Small intestine (tissue), 7 donors: ENCODE measurements around the gene ITPR1. TPM values are rescaled to one million over a fixed set of nuclear protein-coding genes. Genes with fewer than 3 reads are reported as not detected.

ENCODE experiments used
- DNase-seq, 2 donors: peaks; one replicate each; pipeline versions ENCODE4 v3.0.0 to v3.0.0-alpha.2; 2013
- FAIRE-seq: peaks from 2 replicates; lab custom pipeline; 2012; peaks lifted over from hg19 to GRCh38; lab: Jason Lieb, UNC
- H3K27ac ChIP-seq, 3 donors: one replicate each; pipeline ENCODE4 v1.5.1; 2013; ENCODE audit warnings: low read length in 2 of 3, mild to moderate bottlenecking in 2 of 3, control low read depth in 1 of 3, inconsistent platforms in 1 of 3, low read depth in 1 of 3, moderate library complexity in 1 of 3
- H3K27me3 ChIP-seq, 3 donors: one replicate each; pipeline ENCODE4 v1.6.1; 2013; ENCODE audit warnings: low read length in 3 of 3, inconsistent platforms in 1 of 3; ENCODE audit not compliant: control insufficient read depth in 3 of 3, insufficient read depth in 3 of 3
- H3K36me3 ChIP-seq, 3 donors: one replicate each; pipeline ENCODE4 v1.6.1; 2013; ENCODE audit warnings: low read length in 3 of 3, inconsistent platforms in 1 of 3, low read depth in 1 of 3, mild to moderate bottlenecking in 1 of 3, moderate library complexity in 1 of 3; ENCODE audit not compliant: control insufficient read depth in 3 of 3, insufficient read depth in 2 of 3
- H3K4me1 ChIP-seq, 3 donors: one replicate each; pipeline ENCODE4 v1.6.1; 2013; ENCODE audit warnings: low read length in 2 of 3, inconsistent platforms in 1 of 3, low read depth in 1 of 3, mild to moderate bottlenecking in 1 of 3, moderate library complexity in 1 of 3; ENCODE audit not compliant: control insufficient read depth in 3 of 3, insufficient read depth in 2 of 3
- H3K4me3 ChIP-seq, 3 donors: one replicate each; pipeline ENCODE4 v1.5.1; 2013; ENCODE audit warnings: low read length in 3 of 3, control low read depth in 1 of 3, inconsistent platforms in 1 of 3, low read depth in 1 of 3, mild to moderate bottlenecking in 1 of 3, moderate library complexity in 1 of 3
- H3K9me3 ChIP-seq, 2 donors: one replicate each; pipeline ENCODE4 v1.6.1; 2013; ENCODE audit warnings: low read depth in 1 of 2, low read length in 1 of 2; ENCODE audit not compliant: control insufficient read depth in 2 of 2, insufficient read depth in 1 of 2
- WGBS, 3 donors: extraction: QIAGEN DNeasy Blood & Tissue Kit; methylation state at CpG; one replicate each; pipeline ENCODE4 v1.1.7; 2013; 5-methylcytosine and 5-hydroxymethylcytosine counted together
- polyA plus RNA-seq, 4 donors: library from polyadenylated mRNA; stranded (reverse) in 3 of 4; unstranded in 1 of 4; fragments of 200-250 nt in 3 of 4; fragments of 120-200 nt in 1 of 4; gene quantifications; one replicate each; pipeline versions ENCODE4 v1.2.1 to v1.2.3, GENCODE V29; 2013
- donor health status: healthy with polysubstance abuse.
- donor health status: control.
- donor health status: control.
- donor health status: Bipolar disorder and iron deficiency.
- donor health status: healthy.

ITPR1 gene
- polyA plus RNA-seq, 4 donors: 0.89 to 13.8 (median 5.1) TPM

DNA sequence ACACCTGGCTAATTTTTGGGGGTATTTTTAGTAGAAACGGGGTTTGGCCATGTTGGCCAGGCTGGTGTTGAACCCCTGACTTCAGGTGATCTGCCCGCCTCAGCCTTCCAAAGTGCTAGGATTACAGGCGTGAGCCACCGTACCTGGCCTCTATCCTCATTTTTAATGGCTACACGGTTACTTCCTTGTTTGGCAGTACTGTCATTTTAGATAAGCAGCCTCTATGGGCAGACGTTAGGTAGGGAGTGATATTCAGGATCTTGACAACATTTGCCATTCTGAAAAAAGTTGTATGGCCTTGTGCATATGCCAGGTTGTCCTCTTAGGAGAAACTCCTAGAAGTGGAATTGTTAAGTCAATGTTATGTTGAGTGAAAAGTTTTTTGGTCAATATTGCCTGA is 141.7 kb downstream of the ITPR1 start:
- no peak overlapping the region for H3K27ac ChIP-seq
- DNase-seq (no peak), FAIRE-seq (no peak)
- WGBS, 3 donors: 42 to 73% (median 52%) methylated on average over 6 of the region's 6 CpGs
- peaks cover 0 to 5% (median 0%) of the 10 kb centered on the region in 3 donors for H3K27me3 ChIP-seq
- H3K4me3 ChIP-seq: no peak overlapping the region
- no peaks in the 10 kb centered on the region for H3K36me3 ChIP-seq
- no peaks in the 10 kb centered on the region for H3K4me1 ChIP-seq
- no peaks in the 10 kb centered on the region for H3K9me3 ChIP-seq

DNA sequence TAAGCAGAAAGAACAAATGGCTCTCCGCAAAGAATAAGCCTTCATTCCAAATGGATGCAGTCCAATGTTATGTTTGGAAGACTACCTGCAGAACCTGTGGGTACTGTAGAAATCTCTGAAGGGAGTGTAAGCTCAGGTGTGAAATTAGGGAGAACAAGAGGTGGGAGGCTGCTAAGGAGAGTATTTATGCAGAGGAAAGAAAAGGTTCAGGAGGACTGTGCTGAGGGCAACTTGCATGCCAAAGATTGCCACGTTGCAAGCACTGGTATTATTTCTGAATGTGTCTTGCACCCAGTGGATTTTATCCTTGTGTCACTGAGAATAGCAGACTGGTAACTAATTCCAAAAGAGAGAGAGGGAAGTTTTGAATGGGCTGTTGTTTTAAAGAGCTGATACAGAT is 144.1 kb downstream of the ITPR1 start:
- no peaks in the 10 kb centered on the region for H3K4me1 ChIP-seq
- no peak overlapping the region for H3K27ac ChIP-seq
- peaks cover 0 to 4% (median 0%) of the 10 kb centered on the region in 3 donors for H3K27me3 ChIP-seq
- FAIRE-seq (no peak), DNase-seq (no peak)
- no peaks in the 10 kb centered on the region for H3K9me3 ChIP-seq
- no peaks in the 10 kb centered on the region for H3K36me3 ChIP-seq
- WGBS, 3 donors: 64 to 84% (median 80%) methylated on average over 2 of the region's 2 CpGs
- H3K4me3 ChIP-seq: no peak overlapping the region

DNA sequence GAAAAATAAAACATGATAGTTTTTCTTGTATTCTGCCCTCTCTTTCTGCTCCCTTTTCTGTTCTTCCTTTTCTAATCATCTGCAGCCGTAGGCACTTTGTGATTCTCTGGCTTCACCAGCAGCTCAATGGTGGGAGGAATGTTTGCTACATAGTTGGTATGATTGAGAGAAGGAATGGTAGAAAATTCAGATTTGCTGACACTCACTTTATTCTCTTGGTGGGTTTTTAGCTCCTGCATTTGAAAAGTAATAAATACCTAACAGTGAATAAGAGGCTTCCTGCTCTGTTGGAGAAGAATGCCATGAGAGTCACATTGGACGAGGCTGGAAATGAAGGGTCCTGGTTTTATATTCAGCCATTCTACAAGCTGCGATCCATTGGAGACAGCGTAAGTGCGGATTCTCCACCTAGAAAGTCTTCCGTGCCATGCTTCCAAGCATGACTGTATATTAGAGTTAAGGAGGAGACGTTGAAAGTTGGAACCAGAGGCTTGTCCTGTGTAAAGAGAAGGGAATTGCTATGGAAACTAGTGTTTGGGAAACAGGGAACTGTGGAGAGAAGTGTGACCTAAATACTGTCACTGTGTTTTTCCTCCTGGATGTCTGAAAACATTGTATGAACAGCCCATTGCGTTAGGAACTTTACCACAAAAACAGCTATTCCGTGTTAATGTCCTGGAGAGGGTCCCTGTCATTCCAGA is 148.9 kb downstream of the ITPR1 start:
- no peak overlapping the region for H3K27ac ChIP-seq
- H3K27me3 ChIP-seq: peaks cover 0 to 4% (median 0%) of the 10 kb centered on the region in 3 donors
- H3K9me3 ChIP-seq: no peaks in the 10 kb centered on the region
- peaks cover 0 to 2% (median 2%) of the 10 kb centered on the region in 3 donors for H3K36me3 ChIP-seq
- H3K4me3 ChIP-seq: no peak overlapping the region
- H3K4me1 ChIP-seq: no peaks in the 10 kb centered on the region
- WGBS, 3 donors: 94% methylated on average over 9 of the region's 9 CpGs
- DNase-seq (no peak), FAIRE-seq (no peak)

DNA sequence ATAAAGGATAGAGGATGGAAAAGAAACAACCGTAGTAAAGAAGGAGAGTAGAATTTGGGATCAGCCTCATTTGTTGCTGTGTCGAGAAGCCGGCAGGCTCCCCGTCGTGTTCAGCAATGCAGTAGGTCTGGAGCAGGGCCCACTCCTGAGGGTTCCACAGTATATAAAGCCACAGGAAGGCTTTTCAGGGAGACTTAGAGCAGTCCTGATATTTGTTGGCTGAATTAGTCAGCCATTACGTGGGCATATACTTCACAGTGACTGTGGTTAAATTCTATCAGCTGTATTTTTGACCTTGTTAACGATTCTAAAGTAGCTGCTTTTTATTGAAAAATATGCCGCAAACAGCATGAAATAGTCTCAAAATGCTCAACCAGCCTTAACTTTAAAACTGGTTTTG is 149.5 kb downstream of the ITPR1 start:
- no peak for FAIRE-seq
- DNase-seq: no peak
- Histone ChIP-seq H3K9me3 (no peaks in the 10 kb centered on the region), H3K36me3 (peaks cover 0 to 2% (median 2%) of the 10 kb centered on the region in 3 donors), H3K27me3 (peaks cover 0 to 4% (median 0%) of the 10 kb centered on the region in 3 donors), H3K4me1 (no peaks in the 10 kb centered on the region), H3K27ac (no peak overlapping the region), H3K4me3 (no peak overlapping the region)
- WGBS, 3 donors: 87 to 95% (median 94%) methylated on average over 8 of the region's 8 CpGs

DNA sequence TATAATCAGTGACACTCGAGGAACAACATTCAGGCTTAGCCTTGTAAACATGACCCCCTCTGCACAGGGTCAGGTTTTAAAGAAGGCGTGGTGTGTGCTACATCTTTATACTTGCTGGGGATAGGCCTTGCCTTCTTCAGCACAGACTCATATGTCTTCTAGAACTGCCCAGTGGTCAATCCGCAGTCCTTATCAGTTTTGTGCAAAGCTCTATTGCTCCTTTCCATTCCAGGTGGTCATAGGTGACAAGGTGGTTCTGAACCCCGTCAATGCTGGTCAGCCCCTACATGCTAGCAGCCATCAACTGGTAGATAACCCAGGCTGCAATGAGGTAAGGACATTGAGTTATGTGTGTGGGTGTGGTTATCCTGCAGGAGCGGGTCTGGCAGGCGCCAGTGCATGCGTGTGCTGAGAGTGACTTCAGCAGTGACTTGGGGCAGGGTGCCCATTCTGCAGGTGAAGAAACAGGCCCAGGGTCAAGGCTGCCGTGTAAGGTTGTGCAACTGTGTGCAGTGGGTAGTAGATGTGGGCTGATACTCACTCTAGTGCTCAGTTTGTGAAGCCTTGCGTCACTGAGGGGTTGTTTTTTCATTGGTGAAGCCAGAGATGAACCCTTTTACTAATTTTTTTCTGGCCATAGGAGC is 150.9 kb downstream of the ITPR1 start:
- H3K27ac ChIP-seq: no peak overlapping the region
- FAIRE-seq (no peak), DNase-seq (no peak)
- no peaks in the 10 kb centered on the region for H3K27me3 ChIP-seq
- H3K4me1 ChIP-seq: no peaks in the 10 kb centered on the region
- no peaks in the 10 kb centered on the region for H3K9me3 ChIP-seq
- no peak overlapping the region for H3K4me3 ChIP-seq
- 76 to 88% (median 84%) methylated on average over 9 of the region's 9 CpGs for WGBS, 3 donors
- H3K36me3 ChIP-seq: peaks cover 0 to 2% (median 2%) of the 10 kb centered on the region in 3 donors

DNA sequence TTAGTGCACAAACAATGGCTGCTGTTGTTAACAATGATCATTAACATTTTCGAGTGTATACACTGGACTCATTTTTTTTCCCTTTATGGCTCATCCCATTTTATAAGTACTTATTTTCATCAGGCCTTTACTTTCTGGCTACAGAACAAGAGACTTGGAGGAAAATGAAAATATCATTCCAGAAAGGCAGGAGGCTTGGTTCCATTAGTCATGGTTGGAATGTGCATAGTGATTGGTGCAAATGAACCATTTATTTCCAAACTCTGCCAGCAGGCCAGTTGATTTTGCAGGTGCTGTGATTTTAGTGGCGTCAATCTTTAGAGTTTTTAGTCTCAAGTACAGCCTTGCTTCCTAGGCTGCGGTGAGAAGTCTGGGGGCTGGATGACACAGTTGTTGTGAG is 151.8 kb downstream of the ITPR1 start:
- FAIRE-seq: no peak
- Histone ChIP-seq H3K36me3 (peaks cover 0 to 2% (median 2%) of the 10 kb centered on the region in 3 donors), H3K4me3 (no peak overlapping the region), H3K4me1 (no peaks in the 10 kb centered on the region), H3K27me3 (no peaks in the 10 kb centered on the region), H3K27ac (no peak overlapping the region), H3K9me3 (no peaks in the 10 kb centered on the region)
- no peak for DNase-seq
- WGBS, 3 donors: 69 to 82% (median 80%) methylated on average over 3 of the region's 3 CpGs

DNA sequence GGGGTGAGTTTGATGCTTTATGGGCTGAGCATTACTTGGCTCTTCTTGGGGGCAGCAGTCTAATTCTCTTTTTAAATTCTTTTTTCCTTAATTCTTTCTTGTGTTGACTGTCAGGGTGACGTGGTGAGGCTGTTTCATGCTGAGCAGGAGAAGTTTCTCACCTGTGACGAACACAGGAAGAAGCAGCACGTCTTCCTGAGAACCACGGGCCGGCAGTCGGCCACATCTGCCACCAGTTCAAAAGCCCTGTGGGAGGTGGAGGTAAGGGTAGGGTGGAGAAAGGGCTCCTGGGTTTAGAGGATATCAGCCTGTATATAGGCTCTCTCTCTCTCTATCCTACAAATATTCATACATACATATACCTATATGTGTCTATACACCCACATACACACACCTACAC is 152.3 kb downstream of the ITPR1 start:
- no peak for FAIRE-seq
- H3K9me3 ChIP-seq: no peaks in the 10 kb centered on the region

DNA sequence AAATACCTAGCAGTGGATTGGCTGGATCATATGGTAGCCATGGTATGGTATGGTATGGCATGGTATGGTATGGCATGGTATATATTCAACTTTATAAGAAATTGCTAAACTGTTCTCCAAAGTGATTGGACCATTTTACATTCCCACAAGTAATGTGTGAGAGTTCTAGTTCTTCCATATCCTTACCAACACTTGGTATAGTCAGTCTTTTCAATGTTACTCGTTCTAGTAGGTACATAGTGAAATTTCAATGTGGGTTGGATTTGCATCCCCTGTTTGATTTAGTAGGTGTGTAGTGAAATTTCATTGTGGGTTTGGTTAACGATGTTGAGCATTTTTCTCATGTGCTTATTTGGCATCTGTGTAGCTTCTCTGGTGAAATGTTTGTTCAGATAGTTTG is 154.3 kb downstream of the ITPR1 start:
- peaks cover 0 to 2% (median 2%) of the 10 kb centered on the region in 3 donors for H3K36me3 ChIP-seq
- no peaks in the 10 kb centered on the region for H3K27me3 ChIP-seq
- WGBS, 3 donors: 96 to 98% (median 97%) methylated on average over 2 of the region's 2 CpGs
- no peaks in the 10 kb centered on the region for H3K9me3 ChIP-seq
- H3K4me3 ChIP-seq: no peak overlapping the region
- DNase-seq (no peak), FAIRE-seq (no peak)
- no peaks in the 10 kb centered on the region for H3K4me1 ChIP-seq
- no peak overlapping the region for H3K27ac ChIP-seq

More for the DNA sequence above, 152.3 kb downstream of the ITPR1 start:
- 82 to 87% (median 85%) methylated on average over 6 of the region's 6 CpGs for WGBS, 3 donors
- Histone ChIP-seq H3K4me1 (no peaks in the 10 kb centered on the region), H3K4me3 (no peak overlapping the region), H3K36me3 (peaks cover 0 to 2% (median 2%) of the 10 kb centered on the region in 3 donors), H3K27me3 (no peaks in the 10 kb centered on the region), H3K27ac (no peak overlapping the region)
- DNase-seq: no peak
